22Rv1 (cell line): Measurements from ENCODE around the gene ZFP69B.

Experiments used
- CTCF ChIP-seq: fragments of 450-650 bp; IDR thresholded peaks from 2 replicates; pipeline ENCODE4 v1.5.1; 2017; ENCODE audit warnings: mild to moderate bottlenecking
- ZFX ChIP-seq: fragments of 450-650 bp; IDR thresholded peaks from 2 replicates; pipeline ENCODE4 v1.6.1; 2017; ENCODE audit warnings: antibody characterized with exemption, borderline replicate concordance

DNA sequence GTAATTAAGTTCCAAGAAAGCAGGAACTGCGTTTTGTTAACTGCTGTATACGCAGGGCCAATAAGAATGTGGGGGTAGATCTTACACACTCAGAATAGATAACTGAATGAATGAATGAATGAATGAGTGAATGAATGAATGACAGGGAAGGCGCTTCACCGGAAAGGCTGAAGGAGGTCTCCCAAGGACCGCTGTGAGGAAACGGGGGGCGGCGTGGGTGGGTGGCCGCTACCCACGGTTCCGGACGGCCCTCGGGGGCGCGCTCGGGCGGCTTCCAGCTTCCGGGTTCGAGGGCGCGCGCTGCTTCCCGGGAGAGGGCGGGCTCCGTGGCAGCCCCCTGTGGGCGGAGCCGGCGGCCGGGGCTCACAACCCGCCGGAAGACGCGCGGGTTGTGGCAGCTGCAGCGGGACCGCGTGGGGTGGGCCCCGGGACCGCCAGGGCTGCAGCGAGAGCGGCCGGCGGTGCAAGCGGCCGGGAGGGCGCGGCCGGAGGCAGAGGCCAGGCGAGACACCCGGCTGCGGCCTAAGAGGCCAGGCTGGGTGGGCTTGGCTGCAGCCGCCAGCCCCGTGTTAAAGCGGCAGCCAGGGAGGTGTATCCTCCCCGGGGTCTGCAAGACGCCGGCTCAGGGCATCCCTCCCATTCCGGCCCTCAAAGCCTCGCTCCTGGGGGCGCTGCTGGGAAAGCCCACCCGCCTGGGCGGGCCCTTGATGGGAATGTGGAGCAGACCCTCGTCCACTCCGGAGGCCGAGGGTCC is 26.8 kb downstream of the ZFP69B start, which contains the start of gene ZFP69:
- no peak for TF ChIP-seq CTCF
- TF ChIP-seq ZFX: no peak
